Sigmoid colon (tissue), 3 donors: ENCODE measurements around the gene RFNG.

Experiments used
- CTCF ChIP-seq, 4 experiments: fragments of 450-650 bp in 3 of 4; fragments of 200-600 bp in 1 of 4; IDR thresholded peaks; one replicate each; pipeline ENCODE4 v1.5.1; 2016 to 2019; ENCODE audit warnings: antibody characterized with exemption in 4 of 4, mild to moderate bottlenecking in 3 of 4, moderate library complexity in 2 of 4
- POLR2A ChIP-seq, 2 donors: fragments of 450-650 bp; IDR thresholded peaks; one replicate each; pipeline ENCODE4 v1.6.1; 2016; ENCODE audit warnings: antibody characterized with exemption in 2 of 2, mild to moderate bottlenecking in 2 of 2, moderate library complexity in 2 of 2

GRCh38 chr17:82018152-82018988, 33.2 kb downstream of the RFNG start:
- TF ChIP-seq CTCF (IDR thresholded peaks at IDR 0.05) (no peak), POLR2A (IDR thresholded peaks at IDR 0.05) (no peak)
